H1 (cell line): ENCODE results near the gene EXOC2. TPM values are rescaled to one million over a fixed set of nuclear protein-coding genes. Genes with fewer than 3 reads are reported as not detected.

ENCODE experiments used
- CTCF ChIA-PET: fragments of 300-600 bp; sonication (Branson Sonifier 250); formaldehyde crosslinking; loops from one replicate; lab custom pipeline; 2021; ENCODE audit not compliant: partially characterized antibody; lab: Charles Lee
- POLR2A ChIA-PET: fragments of 300-600 bp; sonication (Branson Sonifier 250); formaldehyde crosslinking; loops from one replicate; lab custom pipeline; 2021; ENCODE audit warnings: inconsistent platforms; ENCODE audit not compliant: partially characterized antibody; lab: Charles Lee
- DNase-seq, 2 experiments: peaks; one replicate each; pipeline versions ENCODE4 v3.0.0 to v3.0.0-alpha.2; 2010 to 2022; ENCODE audit warnings: low spot score in 2 of 2, low read depth in 1 of 2, mixed read lengths in 1 of 2
- FAIRE-seq: peaks from 2 replicates; lab custom pipeline; 2011; peaks lifted over from hg19 to GRCh38; lab: Jason Lieb, UNC
- H2AFZ ChIP-seq: 2 replicates; pipeline ENCODE4 v1.8.1; 2012; ENCODE audit warnings: low read length, inconsistent platforms
- H2AK5ac ChIP-seq: 2 replicates; pipeline ENCODE4 v1.6.1; 2013; ENCODE audit warnings: low read depth, low read length
- H2BK120ac ChIP-seq: replicated peaks from 2 replicates; pipeline ENCODE3; 2013; ENCODE audit warnings: low read depth, low read length, inconsistent platforms
- H2BK12ac ChIP-seq: 2 replicates; pipeline ENCODE4 v1.6.1; 2013; ENCODE audit warnings: low read depth, low read length
- H2BK15ac ChIP-seq: 2 replicates; pipeline ENCODE4 v1.6.1; 2013; ENCODE audit warnings: low read length
- H2BK20ac ChIP-seq: 2 replicates; pipeline ENCODE4 v1.6.1; 2013; ENCODE audit warnings: low read length
- H2BK5ac ChIP-seq: 2 replicates; pipeline ENCODE4 v1.6.1; 2013; ENCODE audit warnings: low read depth, low read length
- H3K14ac ChIP-seq: 2 replicates; pipeline ENCODE4 v1.6.1; 2013; ENCODE audit warnings: inconsistent platforms; ENCODE audit not compliant: insufficient read length
- H3K18ac ChIP-seq: 2 replicates; pipeline ENCODE4 v1.6.1; 2013; ENCODE audit warnings: low read length; ENCODE audit errors: extremely low read depth
- H3K23ac ChIP-seq: 2 replicates; pipeline ENCODE4 v1.6.1; 2013; ENCODE audit warnings: inconsistent platforms; ENCODE audit not compliant: insufficient read length
- H3K23me2 ChIP-seq: 2 replicates; pipeline ENCODE4 v1.6.1; 2013; ENCODE audit warnings: low read depth, low read length
- H3K27ac ChIP-seq: 2 replicates; pipeline ENCODE4 v1.6.1; 2011; ENCODE audit warnings: low read depth, low read length, inconsistent platforms
- H3K27me3 ChIP-seq, 4 experiments: replicated peaks in 1 of 4; 1 replicate in 1 of 4; 2 replicates in 3 of 4; pipeline versions ENCODE4 v1.6.1 to v1.8.1; 2011 to 2013; ENCODE audit warnings: low read length in 3 of 4, mild to moderate bottlenecking in 3 of 4, inconsistent platforms in 2 of 4, mixed read lengths in 2 of 4, moderate library complexity in 1 of 4; ENCODE audit not compliant: control insufficient read depth in 3 of 4, insufficient read depth in 3 of 4; ENCODE audit errors: extremely low read depth in 1 of 4
- H3K36me3 ChIP-seq, 4 experiments: 2 replicates each; pipeline versions ENCODE4 v1.6.1 to v1.8.1; 2011 to 2013; ENCODE audit warnings: mild to moderate bottlenecking in 4 of 4, low read length in 3 of 4, moderate library complexity in 2 of 4, control low read depth in 1 of 4, inconsistent platforms in 1 of 4; ENCODE audit not compliant: insufficient read depth in 4 of 4, control insufficient read depth in 2 of 4
- H3K4ac ChIP-seq: replicated peaks from 2 replicates; pipeline ENCODE3; 2013; ENCODE audit warnings: low read length, low read depth, mixed read lengths, inconsistent platforms; ENCODE audit not compliant: insufficient read length
- H3K4me1 ChIP-seq, 4 experiments: replicated peaks in 1 of 4; 1 replicate in 1 of 4; 2 replicates in 3 of 4; pipeline versions ENCODE4 v1.6.1 to v1.8.1; 2011 to 2013; ENCODE audit warnings: low read length in 3 of 4, inconsistent platforms in 2 of 4, mixed read lengths in 1 of 4; ENCODE audit not compliant: insufficient read depth in 4 of 4, control insufficient read depth in 3 of 4
- H3K4me2 ChIP-seq, 2 experiments: 2 replicates each; pipeline versions ENCODE4 v1.6.1 to v1.8.1; 2011 to 2013; ENCODE audit warnings: low read depth in 2 of 2, low read length in 2 of 2, control low read depth in 1 of 2, inconsistent platforms in 1 of 2, mild to moderate bottlenecking in 1 of 2; ENCODE audit not compliant: insufficient read depth in 1 of 2
- H3K4me3 ChIP-seq, 4 experiments: fragments of 200-600, 300-600 bp in 1 of 4; sonication (generic), shearing (Covaris generic), sonication (Bioruptor Twin) in 1 of 4; 2 replicates each; pipeline versions ENCODE4 v1.5.1 to v1.8.1; 2011 to 2016; ENCODE audit warnings: low read length in 4 of 4, low read depth in 3 of 4, control low read depth in 2 of 4, inconsistent platforms in 2 of 4, mild to moderate bottlenecking in 2 of 4, mixed read lengths in 1 of 4, moderate library complexity in 1 of 4; ENCODE audit not compliant: insufficient read depth in 2 of 4; ENCODE audit errors: extremely low read depth in 1 of 4
- H3K56ac ChIP-seq: replicated peaks from 2 replicates; pipeline ENCODE3; 2013; ENCODE audit warnings: low read depth, mild to moderate bottlenecking, mixed read lengths, low read length, inconsistent platforms; ENCODE audit not compliant: insufficient read length
- H3K79me1 ChIP-seq: 2 replicates; pipeline ENCODE4 v1.6.1; 2013; ENCODE audit warnings: low read depth, low read length, control low read depth
- H3K79me2 ChIP-seq, 2 experiments: 2 replicates each; pipeline versions ENCODE4 v1.6.1 to v1.8.1; 2012 to 2013; ENCODE audit warnings: low read length in 2 of 2, mild to moderate bottlenecking in 2 of 2, inconsistent platforms in 1 of 2; ENCODE audit not compliant: insufficient read depth in 2 of 2, control insufficient read depth in 1 of 2
- H3K9ac ChIP-seq, 4 experiments: replicated peaks in 1 of 4; 1 replicate in 1 of 4; 2 replicates in 3 of 4; pipeline versions ENCODE4 v1.6.1 to v1.8.1; 2011 to 2013; ENCODE audit warnings: low read depth in 3 of 4, low read length in 3 of 4, control low read depth in 2 of 4, mild to moderate bottlenecking in 2 of 4, moderate library complexity in 2 of 4, inconsistent platforms in 1 of 4; ENCODE audit errors: extremely low read depth in 1 of 4
- H3K9me3 ChIP-seq, 2 experiments: 2 replicates each; pipeline versions ENCODE4 v1.6.1 to v1.8.1; 2012 to 2013; ENCODE audit warnings: mild to moderate bottlenecking in 2 of 2, moderate library complexity in 2 of 2, control low read depth in 1 of 2, inconsistent platforms in 1 of 2, low read depth in 1 of 2, low read length in 1 of 2, mixed read lengths in 1 of 2; ENCODE audit not compliant: insufficient read depth in 2 of 2
- H4K20me1 ChIP-seq, 2 experiments: replicated peaks in 1 of 2; 2 replicates each; pipeline versions ENCODE3 to v1.8.1; 2011 to 2013; ENCODE audit warnings: inconsistent platforms in 2 of 2, low read length in 2 of 2, mild to moderate bottlenecking in 1 of 2; ENCODE audit not compliant: insufficient read depth in 2 of 2, control insufficient read depth in 1 of 2
- H4K5ac ChIP-seq: 2 replicates; pipeline ENCODE4 v1.6.1; 2013; ENCODE audit warnings: low read length, low read depth, mixed read lengths, inconsistent platforms; ENCODE audit not compliant: insufficient read length
- H4K8ac ChIP-seq: 2 replicates; pipeline ENCODE4 v1.8.0; 2013; ENCODE audit warnings: mild to moderate bottlenecking, moderate library complexity, low read length, inconsistent platforms; ENCODE audit not compliant: insufficient read depth; ENCODE audit errors: extremely low read depth
- H4K91ac ChIP-seq: replicated peaks from 2 replicates; pipeline ENCODE3; 2013; ENCODE audit warnings: low read length, mixed read lengths, inconsistent platforms; ENCODE audit not compliant: insufficient read length
- WGBS, 2 experiments: shearing (Covaris generic) in 1 of 2; methylation state at CpG; one replicate each; pipeline versions ENCODE4 v1.1.6 to v1.1.7; 2013 to 2015; ENCODE audit warnings: low lambda C conversion rate in 2 of 2, mixed read lengths in 2 of 2, inconsistent platforms in 1 of 2, low coverage in 1 of 2, missing lambda C conversion rate in 1 of 2; ENCODE audit not compliant: insufficient replicate concordance in 2 of 2, insufficient coverage in 1 of 2, insufficient read length in 1 of 2; ENCODE audit errors: extremely low coverage in 1 of 2, missing lambda C conversion rate in 1 of 2; 5-methylcytosine and 5-hydroxymethylcytosine counted together
- polyA plus RNA-seq, 7 experiments: library from polyadenylated mRNA; depleted of rRNA in 3 of 7; stranded (reverse) in 5 of 7; unstranded in 2 of 7; fragments of >200 nt in 5 of 7; fragments of 200-250 nt in 2 of 7; gene quantifications; 1 replicate in 5 of 7; 2 replicates in 1 of 7; 4 replicates in 1 of 7; pipeline versions ENCODE4 v1.2.1 to v1.2.3, GENCODE V29; 2011 to 2013; ENCODE audit warnings: missing spikeins in 2 of 7, mixed read lengths in 2 of 7
- total RNA-seq: library from RNA; stranded (reverse); fragmentation: NEBNext Ultra II Directional; extraction: Animal tissue kit (Norgen Biotek cat#: 25700); gene quantifications from 2 replicates; pipeline ENCODE4 v1.2.1, GENCODE V29; 2021

EXOC2 gene
- total and polyA plus RNA-seq, 2 of the 8 experiments (the other 6 are each of a cell fraction or from before 2014, with no cell fraction given) = 25.5 to 44.4 TPM

DNA sequence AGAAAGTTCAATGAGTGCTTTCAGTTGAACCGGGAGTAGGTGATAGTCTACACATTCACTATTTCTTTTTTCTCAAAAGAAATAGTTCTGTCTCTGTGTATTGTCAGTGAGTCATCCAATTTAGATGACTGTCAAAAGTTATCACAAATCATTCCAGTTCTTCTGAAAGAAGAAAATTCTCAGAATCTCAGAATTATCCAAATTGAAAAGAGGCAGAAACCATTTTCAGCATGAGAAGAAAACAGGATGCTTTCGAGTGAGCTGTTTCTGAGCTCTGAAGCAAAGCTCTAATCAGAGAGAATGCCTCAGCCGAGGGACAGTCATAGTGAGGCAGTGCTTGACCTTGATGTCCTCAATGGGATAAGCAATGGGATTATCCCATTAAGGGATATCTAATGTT is 134.0 kb downstream of the EXOC2 start:
- H3K36me3 ChIP-seq = peaks cover 3 to 54% (median 15%) of the 10 kb centered on the region in 4 experiments; a peak in 6 of 8 replicates
- FAIRE-seq (no peak), DNase-seq (no peak)
- no peak overlapping the region for H3K27ac ChIP-seq
- WGBS, 2 experiments = 94% methylated on average over 3 of the region's 3 CpGs; no CpG with 5 or more reads in 1 of the 2 experiments
- no peaks in the 10 kb centered on the region for H3K79me2 ChIP-seq
- H3K9me3 ChIP-seq = no peaks in the 10 kb centered on the region
- H3K18ac ChIP-seq = no peak overlapping the region
- H2BK120ac ChIP-seq = no peak overlapping the region
- no peak overlapping the region for H4K5ac ChIP-seq
- H3K56ac ChIP-seq = no peak overlapping the region
- H2BK5ac ChIP-seq = no peak overlapping the region
- no peak overlapping the region for H2BK20ac ChIP-seq
- no peak overlapping the region for H3K4me3 ChIP-seq
- no peaks in the 10 kb centered on the region for H3K4me1 ChIP-seq
- ChIA-PET CTCF (interaction anchor here (0.8 to 1.3 kb wide), 6 partner anchors 9 to 100 kb away, joined by 3 to 5 read pairs (median 3); no protein-coding TSS in a partner anchor), POLR2A (no interaction called here)
- H2AFZ ChIP-seq = no peak overlapping the region
- no peak overlapping the region for H2BK15ac ChIP-seq
- no peak overlapping the region for H3K4me2 ChIP-seq
- H3K23me2 ChIP-seq = no peaks in the 10 kb centered on the region
- H4K91ac ChIP-seq = no peak overlapping the region
- H3K4ac ChIP-seq = no peak overlapping the region
- no peak overlapping the region for H3K14ac ChIP-seq
- H3K23ac ChIP-seq = no peak overlapping the region
- no peak overlapping the region for H2AK5ac ChIP-seq
- H4K8ac ChIP-seq = no peak overlapping the region
- no peak overlapping the region for H2BK12ac ChIP-seq
- no peaks in the 10 kb centered on the region for H3K27me3 ChIP-seq
- H3K9ac ChIP-seq = no peak overlapping the region
- H4K20me1 ChIP-seq = no peaks in the 10 kb centered on the region
- H3K79me1 ChIP-seq = no peaks in the 10 kb centered on the region
